HG03280 (cell line): ENCODE results near the gene ECT2.
"Not testable (repeated sequence)": the region's sequence is repeated elsewhere in the genome, so short reads cannot be mapped to it uniquely, and the experiment has no call there.

Experiments used
- ATAC-seq: cut with Tn5 transposase; IDR thresholded peaks from one replicate; pipeline ENCODE4 v1.9.1; 2021; ENCODE audit warnings: mild to moderate bottlenecking, moderate library complexity; ENCODE audit not compliant: unreplicated experiment

ECT2 gene

DNA sequence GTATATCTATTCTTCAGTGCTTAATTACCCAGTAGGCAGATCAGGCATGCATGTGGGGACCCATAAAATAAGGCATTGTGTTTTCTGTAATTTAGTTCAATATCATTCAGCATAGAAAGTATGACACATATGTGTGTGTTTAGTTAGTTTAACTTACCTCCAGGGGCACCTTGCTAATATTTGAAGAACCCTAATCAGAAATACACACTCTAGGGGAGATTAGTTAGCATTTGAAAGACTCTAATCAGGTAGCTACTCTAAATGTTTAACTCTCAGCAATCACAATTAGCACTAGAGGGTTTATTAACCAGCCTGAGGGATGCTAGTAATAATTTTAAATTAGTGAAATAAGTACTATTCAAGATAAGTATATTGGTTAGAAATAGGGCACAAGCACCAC, 104.5 kb downstream of the ECT2 start:
- no peak for ATAC-seq

DNA sequence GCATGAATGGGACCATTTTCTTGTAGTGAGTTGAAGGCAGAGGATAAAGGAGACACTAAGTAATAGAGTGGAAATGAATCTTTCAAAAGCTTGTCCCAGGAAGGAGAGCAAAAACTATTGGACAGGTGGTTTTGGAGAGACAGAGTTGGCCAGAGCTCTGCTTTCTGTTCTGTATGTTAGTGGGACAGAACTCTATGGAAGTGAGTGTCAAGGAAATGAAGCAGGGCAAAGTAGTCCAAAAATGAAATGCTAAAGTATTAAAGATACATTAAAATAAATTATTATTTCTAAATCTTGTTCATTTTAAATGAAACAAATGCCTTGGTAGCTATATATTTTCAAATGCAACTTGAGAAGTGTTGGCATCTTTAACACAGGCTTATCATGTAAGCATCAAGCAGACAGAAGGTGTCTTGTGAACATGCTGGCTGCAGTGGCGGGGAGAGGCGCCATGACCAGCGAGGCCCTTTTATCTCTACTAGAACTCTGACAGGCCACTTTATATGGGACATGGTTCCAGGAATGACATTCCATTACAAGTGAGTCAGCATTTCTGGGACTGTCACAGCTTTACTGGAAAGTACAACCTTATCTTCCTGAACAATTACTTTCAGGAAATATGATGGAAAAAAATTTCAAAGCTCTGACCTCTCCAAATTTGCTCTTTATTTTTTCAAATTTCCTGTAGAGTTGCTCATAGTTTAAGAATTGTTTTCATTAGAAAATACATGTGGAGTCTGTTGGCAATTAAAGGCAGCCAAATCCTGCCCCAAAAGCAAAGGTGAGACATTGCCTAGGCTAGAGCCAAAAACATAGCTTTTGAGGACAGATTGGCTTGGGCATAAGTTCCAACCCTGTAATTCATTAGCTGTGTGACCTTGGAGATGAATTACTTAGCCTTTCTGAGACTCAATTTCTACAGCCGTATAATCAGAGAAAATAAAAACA, 106.5 kb downstream of the ECT2 start:
- ATAC-seq: no peak

- ATAC-seq: no peak
Observed at GRCh38 chr3:172859041-172859440, 108.5 kb downstream of the ECT2 start.

- ATAC-seq: not testable (repeated sequence)
Observed at GRCh38 chr3:172866726-172867350, 116.3 kb downstream of the ECT2 start.

DNA sequence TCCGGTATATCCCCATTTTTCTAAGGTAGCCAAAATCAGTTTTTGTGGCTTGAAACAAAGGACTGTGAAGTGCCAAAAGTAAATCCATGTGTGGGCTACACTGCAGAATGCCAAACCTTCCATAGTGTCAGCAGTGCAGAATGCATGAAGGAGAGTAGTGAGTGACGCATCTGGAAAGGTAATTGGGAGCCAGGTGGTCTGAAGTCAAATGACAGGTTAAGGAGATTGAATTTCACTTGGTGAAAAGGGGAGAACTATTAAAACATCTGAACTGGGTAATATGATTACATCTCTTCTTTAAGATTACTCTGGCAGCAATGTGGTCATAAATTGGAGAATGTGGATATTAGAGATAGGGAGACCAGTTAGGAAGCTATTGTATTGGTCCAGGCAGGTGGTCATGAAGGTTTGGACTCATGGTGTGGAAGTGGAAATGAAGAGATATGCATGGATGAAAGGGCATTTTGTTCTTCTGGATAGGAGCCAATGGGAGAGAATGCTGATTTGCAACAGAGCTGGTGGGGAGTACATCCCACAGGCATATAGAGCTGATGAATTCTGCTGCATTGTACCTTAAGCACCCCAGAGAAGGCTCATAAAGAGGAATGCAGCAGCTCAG, 118.2 kb downstream of the ECT2 start:
- no peak for ATAC-seq

DNA sequence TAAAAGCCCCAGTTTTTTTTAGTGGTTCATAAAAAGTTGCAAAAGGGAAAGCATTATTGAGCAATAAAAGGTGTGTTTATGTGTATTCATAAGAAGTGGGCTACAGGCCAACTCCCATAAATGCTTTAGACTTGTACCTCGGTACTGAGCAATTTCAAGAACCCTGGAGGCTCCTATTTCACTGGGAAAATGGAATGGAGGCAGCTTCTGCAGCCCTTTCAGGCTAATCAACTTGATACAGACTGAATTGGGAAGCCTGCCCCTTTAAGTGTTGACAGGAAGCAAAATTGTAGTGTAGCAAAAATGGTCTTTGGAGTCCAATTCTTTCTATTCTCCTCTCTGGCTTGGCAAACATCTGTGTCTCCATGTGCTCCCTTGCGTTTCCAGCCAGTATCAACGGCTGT, 118.8 kb downstream of the ECT2 start:
- no peak for ATAC-seq

DNA sequence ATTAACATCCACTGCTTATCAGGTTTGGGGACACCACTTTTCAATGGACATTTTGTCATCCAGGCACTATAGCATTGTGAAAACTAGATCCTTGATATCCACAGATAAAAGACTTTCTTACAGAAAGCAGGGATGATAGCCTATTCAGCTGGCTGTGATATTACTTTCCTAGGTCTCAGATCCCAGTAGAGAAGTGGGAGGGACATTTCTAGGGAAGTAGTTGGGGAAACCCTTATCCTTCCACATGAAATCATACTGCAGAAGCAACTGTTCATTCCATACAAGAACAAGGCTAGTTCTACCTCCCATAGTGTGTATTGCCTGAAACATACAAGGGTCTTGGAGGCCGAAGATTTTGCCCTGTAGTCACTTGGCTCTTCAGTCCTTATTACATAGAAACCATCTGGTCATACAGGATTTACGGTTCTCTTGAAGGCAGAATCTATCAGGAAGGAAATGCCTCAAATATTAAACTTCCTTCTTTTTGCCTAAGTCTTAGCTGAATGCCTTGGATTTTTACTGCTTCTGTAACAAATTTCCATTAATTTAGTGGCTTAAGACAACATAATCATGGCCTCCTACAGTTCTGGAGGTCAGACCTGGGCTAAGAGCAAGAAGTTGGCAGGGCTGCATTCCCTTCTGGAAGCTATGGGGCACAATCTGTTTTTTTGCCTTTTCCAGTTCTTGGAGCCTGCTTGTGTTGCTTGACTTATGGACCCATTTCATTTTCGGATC, 119.4 kb downstream of the ECT2 start:
- no peak for ATAC-seq
